Right renal pelvis (tissue), 4 donors: Measurements from ENCODE around the gene CRYL1. TPM values are rescaled to one million over a fixed set of nuclear protein-coding genes. Genes with fewer than 3 reads are reported as not detected.

Experiments
- DNase-seq, 4 donors: peaks; one replicate each; pipeline ENCODE4 v3.0.0-alpha.2; 2013; ENCODE audit warnings: low read depth in 4 of 4, low spot score in 3 of 4, missing footprints in 1 of 4
- polyA plus RNA-seq, 4 donors: library from polyadenylated mRNA; unstranded; fragments of 120-200 nt; gene quantifications; one replicate each; pipeline ENCODE4 v1.2.1, GENCODE V29; 2013; ENCODE audit not compliant: insufficient read length in 4 of 4

The CRYL1 gene
- polyA plus RNA-seq, 4 donors = 136 to 159 (median 141) TPM

DNA sequence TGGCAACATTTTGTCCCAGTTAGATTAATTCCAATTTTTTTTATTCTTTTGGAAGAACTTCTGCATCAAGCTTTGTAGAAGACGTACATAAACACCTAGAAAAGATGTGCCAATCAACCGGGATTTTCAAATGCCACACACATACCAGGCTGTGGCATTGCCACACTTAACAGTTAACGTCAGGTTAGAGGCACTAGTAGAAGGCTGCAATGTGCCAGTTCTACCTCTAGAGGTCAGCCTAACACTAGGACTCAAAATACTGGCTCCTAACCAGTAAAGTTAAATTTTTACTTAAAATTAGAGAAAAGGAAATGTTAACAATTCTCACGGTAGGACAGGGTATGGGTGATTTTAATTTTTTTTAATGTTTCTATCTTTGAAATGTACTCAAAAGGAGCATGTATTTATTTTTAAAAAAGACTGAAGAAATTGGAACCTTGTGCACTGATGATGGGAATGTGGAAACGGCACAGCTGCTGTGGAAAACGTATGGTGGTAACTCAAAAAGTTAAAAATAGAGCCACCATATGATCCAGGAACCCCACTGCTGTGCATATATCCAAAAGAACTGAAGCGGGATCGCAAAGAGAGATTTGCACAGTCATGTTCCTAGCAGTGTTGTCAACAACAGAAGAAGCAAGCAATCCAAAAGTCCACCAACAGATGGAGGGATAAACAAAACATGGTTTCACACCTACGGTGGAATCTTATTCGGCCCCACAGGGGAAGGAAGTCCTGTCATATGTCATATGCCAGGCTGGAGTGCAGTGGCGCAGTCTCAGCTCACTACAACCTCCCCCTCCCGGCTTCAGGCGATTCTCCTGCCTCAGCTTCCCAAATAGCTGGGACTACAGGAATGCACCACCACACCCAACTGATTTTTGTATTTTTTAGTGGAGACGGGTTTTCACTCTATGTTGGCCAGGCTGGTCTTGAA lies 30.3 kb downstream of the CRYL1 start:
- DNase-seq = peak in 1 of 4 donors; percentile 64

DNA sequence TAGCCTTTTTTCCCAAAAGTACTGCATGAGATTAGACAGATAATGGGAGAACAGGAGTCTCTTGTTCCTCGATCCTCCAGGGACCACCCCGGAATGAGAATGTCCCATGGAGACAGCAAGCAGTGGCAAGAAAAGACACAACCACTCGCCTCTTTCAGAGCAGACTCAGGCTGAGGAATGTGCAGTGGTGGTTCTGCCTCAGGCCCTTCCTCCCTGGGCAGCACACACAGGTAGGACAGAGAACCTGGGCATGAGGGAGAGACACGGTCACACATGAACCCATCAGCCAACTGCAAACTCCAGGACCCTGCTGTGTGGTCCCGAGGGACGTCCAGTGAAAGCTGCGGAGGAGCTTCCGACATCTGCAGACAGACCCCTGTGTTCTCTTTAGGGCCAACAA lies 31.0 kb downstream of the CRYL1 start:
- no peak for DNase-seq

DNA sequence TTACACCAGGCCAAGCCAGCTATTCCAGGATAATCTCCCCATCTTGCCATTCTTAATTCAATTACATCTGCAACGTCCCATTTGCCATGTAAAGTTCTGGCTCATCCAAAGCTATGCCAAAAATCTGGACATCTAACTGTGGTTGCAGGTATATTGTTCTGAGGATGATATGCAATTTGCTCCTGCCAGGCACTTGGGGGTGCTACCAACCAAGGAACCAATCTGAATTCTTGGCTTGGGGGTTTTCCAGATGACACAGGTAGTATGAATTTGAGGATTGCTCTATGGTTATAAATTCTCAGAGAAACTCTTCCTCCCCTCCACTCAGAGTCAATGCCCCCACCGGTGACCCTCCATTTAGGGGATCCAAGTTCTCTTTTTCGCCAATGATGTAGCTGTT lies 33.0 kb downstream of the CRYL1 start:
- DNase-seq = no peak

DNA sequence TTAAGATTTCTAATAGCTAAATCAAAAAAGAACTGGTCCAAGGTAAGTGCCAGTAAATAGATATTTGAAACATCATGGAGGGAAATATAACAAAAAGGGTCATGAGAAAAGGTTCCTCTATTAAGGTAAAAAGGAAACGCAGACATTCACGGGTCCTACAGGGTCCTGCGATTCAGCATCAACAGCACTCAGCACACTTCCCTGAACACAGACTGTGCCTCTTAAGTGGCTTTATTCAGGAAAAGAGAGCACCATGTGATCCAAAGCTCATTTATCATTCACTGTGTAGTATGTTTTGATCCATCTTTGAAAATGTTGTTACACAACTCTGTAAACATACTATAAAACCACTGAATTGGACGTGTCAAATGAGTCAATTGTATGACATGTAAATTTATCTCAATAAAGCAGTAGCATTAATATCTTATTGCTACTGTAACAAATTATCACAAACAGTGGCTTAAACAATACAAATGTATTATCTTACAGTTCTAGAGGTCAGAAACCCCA lies 33.7 kb downstream of the CRYL1 start:
- no peak for DNase-seq

DNA sequence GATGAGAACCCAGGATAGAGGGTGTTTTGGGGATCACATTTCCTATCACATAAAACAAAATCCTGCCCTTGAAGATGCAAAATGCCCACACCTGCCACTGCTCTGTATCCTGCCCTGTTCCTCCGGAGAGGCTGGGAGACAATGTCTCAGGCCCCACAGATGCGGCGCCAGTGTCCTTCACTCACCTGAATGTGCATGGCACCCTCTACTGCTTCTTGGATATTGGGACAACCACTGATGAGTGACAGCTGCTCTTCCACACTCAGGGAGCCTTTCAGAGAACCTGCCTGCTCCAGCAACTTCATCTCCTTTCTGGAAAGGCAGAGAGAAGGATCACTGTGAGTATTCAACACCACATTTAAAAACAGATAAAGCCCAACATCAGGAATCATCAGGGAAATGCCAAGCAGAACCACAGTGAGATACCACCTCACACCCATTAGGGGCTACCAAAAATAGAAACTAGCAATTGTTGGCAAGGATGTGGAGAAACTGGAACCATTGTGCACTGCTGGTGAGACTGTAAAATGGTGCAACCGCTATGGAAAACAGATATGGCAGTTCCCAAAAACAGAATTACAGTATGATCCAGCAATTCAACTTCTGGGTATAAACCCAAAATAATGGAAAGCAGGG lies 36.4 kb downstream of the CRYL1 start:
- DNase-seq = peak in 1 of 4 donors; percentile 39

DNA sequence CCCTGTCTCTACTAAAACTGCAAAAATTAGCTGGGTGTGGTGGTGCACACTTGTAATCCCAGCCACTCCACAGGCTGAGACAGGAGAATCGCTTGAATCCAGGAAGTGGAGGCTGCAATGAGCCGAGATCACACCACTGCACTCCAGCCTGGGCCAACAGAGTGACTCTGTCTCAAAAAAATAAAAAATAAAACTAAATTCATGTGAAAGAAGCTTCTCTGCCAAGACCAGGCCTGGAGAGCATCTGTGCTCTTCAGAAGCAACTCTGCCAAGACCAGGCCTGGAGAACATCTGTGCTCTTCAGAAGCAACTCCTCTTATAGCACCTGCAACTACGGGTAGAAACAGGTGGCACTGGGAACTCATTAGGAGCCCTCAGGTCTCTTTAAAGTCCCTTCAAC lies 37.7 kb downstream of the CRYL1 start:
- DNase-seq = no peak

DNA sequence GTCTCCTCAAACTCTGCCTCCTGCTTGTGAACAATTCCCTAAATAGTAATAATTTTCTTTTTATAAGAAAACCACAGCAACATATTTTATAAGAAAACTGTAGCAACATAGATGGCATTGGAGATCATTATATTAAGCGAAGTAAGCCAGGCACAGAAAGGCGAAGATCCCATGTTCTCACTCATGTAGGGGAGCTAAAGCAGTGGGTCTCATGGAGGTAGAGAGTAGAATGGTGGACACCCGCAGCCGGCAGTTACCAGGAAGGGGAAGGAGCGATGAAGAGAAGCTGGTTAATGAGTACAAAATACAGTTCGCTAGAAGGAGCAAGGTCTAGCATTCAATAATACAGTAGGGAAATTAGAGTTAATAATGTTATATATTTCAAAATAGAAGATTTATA lies 42.9 kb downstream of the CRYL1 start:
- no peak for DNase-seq

DNA sequence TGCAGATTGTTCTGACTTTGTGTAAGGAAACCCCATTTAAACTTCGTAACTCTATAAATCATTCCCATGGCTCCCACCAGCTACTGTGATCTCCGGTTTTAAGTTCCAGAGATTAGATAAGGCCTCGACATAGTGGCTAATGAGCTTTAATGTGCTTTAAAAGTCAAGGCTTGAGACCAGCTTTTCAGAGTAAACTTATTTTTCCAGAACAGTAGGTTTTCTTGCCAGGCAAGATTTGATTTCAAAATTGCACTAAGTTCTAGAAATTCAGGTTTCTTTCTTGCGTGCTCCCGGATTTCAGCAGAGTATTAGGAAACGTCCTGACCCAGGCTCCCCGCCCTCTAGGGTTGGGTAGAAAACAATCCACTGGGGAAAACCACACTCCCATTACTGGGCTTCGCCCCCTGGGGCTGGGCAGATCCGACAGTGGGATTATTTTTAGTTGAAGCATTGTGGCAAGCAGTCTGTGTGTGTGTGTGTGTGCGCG lies 43.3 kb downstream of the CRYL1 start:
- DNase-seq = no peak

DNA sequence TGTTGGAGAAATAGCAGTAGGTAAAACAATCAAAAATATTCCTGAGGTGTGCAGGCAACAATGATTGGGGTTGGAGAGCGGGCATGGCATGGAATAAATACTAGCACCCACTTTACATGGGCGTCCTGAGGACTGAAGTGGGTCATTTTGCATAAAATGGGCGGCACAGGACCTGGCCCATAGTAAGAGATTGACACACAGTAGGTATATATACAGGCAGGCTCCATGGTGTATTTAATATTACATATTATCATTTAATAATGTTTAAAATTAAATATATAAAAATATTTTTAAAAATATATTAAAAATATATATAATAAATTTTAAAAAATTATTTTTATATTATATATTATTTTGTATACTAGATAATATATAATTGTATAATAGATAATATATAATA lies 48.3 kb downstream of the CRYL1 start:
- DNase-seq = no peak

DNA sequence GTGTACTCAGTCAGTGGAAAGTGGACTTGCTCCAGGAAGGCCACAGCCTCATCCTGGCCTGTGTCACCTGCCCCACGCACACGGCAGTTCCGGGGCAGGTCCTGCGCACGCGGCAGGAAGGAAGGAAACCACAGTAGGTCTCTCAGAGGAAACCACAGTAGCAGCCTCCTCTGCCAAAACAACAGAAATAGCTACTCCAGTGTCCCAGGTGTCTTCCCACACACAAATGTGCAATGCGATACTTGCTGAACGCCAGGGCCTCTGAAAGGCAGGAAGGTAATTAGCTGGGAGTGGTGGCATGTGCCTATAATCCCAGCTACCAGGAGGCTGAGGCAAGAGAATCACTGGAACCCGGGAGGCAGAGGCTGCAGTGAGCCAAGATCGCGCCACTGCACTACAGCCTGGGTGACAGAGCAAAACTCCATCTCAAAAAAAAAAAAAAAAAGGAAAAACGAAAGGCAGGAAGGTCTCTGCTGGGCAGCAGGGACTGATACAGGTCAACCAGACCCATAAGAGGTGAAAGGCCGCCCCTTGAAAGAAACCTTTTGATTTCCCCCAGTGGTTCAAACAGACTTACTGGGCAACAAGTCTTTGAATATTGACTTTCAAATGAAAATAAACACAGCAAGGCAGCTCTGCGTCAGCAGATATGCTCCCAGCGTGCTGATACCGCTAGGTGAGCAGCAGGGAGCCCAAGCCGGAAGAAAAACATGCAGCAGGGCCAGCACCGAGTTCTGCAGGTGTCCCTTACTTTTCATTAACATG lies 49.5 kb downstream of the CRYL1 start:
- no peak for DNase-seq

DNA sequence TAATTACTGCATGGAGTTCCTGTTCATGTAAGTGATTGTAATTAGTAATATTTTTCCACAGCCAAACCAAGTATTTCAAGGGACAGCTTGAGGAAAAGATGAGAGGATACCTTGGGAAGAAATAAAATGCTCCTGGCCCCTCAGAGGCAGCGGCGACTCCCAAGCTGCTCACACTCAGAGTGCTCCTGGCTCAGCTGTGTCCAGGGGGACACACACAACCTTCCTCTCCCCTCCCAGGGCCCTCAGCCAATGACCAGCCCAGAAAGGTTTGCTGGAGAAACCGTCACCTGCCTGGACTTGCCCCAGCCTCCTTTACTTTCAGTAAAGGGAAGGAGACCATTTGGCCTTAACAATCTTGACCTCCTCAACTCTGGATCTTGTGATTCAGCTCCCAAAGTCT lies 51.1 kb downstream of the CRYL1 start:
- no peak for DNase-seq

DNA sequence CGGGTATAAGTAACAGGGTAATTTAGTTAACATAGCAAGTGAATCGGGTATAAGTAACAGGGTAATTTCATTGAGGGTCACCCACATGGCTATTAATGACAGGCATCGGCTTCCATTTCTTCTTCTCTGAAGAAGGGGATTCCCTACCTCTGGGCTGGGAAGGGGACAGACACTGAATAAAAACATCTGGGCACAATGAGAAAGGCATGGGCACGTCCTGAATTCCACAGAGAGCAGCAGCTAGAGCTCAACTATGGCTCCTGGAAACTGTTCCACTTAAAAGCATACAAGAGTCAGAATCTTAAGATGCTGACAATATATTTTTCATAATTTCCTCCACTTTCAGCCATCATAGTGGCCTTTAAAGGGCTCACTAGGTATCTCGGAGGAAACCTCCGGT lies 51.8 kb downstream of the CRYL1 start:
- no peak for DNase-seq

DNA sequence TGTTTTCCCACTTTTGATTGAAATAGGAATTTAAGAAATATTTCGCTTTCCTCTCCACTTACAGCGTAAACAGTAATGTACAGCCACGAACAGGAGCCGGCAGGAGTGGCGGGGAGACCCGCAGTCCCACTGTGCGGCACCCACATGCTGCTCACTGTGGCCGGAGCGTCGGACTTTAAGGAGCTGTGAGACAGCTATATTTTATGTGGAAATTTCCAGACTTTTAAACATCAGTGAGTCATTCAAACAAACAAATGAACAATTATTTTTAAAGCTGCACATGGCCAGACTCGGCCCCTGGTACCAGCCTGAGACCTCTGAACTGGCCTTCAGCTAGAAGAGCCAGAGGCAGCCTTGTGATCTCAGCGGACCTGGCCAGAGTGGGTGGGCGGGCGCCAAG lies 52.5 kb downstream of the CRYL1 start:
- DNase-seq = no peak

DNA sequence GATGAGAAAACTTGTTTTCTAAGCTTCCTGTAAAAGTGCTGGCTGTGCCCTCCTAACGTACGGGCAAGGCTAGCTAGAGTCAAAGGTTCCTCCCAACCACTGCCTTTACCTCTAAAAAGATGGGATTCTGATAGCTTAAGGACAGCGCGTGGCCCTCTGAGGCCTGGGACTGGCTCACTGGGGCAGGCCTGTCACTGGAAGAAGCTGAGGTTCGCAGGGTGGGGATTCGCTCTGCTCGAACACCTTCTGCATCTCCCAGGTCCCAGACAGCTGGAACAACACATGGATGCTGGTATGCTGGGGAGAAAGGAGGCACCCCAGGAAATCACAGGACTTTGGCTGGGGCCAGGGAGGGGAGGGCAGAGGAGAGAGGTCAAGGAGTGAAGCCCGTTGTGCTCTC lies 53.1 kb downstream of the CRYL1 start:
- no peak for DNase-seq

DNA sequence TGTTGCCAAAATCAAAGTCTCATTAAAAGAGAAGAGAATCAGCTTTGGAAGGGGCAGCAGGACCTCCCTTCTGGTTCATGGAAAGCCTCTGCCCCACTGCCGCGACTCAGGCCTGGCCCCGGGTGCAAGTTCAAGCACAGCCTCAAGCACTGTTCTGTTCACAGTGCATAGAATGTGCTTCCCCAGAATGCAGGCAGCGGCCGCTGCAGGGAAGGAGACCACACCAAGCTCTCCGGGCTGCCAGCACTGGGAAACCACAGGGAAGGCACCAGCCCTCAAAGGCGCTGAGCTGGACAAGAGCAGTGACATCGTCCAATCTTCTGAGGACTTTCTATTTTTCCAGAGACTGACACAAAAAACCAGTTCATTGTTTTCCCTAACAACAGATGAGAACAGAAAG lies 55.5 kb downstream of the CRYL1 start:
- no peak for DNase-seq

DNA sequence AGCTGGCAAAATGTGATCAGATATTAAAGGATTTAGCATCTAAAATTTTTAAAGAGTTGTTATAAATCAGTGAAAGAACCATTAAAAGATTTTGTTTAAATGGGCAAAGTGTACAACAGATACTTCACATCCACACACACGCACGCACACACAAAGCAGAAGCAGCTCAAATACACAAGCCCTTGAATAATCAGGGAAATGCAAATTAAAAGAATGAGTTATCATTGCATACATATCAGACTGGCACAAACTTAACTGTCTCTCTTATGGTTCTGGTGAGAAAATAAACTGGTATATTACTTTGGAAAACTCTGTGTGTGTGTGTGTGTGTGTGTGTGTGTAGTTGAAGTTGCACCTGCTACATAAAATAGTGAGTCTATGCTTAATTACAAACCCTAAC lies 59.3 kb downstream of the CRYL1 start:
- DNase-seq = no peak

DNA sequence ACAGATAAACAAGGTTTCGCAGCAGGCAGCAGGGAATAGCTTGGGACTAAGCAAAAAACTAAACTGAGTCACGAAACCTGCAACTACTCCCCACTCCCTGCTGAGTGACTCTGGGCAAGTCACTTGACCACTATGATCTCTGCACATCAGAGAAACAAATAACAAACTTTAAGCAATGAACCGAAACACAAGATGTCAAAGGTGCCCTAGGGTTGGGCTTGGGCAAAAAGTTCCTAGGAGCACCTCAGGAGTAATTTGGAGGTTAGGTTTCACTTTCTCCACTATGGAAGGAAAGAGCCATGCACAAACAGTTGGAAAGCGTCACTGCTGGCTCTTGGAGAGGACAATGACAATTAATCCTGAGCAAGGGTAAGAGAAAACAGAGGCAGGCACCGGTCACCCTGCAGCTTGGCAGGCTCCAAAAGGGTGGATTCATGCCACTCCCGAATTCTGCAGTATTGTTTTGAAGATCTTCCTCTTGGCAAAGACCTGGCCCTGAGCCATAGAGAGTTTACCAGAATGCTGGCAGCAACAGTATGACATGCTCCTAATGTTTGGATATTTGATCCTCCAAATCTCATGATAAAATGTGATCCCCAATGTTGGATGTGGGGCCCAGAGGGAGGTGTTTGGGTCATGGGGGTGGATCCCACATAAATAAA lies 60.3 kb downstream of the CRYL1 start:
- DNase-seq = peak in 1 of 4 donors; percentile 22

DNA sequence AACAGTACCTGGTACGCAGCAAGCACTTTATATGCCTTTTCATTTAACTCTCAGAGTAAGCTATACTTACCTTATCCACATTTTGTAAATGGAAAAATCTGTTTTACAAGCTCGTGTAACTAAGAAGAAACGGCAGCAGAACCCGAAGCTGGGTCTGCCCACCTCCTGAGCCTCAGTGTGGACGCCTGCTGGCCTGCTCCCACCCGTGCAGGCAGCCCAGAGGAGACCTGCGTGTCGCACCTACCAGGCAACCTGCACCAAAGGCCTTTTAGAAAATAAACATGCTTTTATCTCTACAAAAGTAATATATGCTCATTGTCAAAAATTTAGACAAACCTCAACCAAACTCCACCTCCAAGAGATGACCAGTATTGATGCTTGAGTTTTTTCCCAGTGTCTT lies 62.7 kb downstream of the CRYL1 start:
- no peak for DNase-seq

DNA sequence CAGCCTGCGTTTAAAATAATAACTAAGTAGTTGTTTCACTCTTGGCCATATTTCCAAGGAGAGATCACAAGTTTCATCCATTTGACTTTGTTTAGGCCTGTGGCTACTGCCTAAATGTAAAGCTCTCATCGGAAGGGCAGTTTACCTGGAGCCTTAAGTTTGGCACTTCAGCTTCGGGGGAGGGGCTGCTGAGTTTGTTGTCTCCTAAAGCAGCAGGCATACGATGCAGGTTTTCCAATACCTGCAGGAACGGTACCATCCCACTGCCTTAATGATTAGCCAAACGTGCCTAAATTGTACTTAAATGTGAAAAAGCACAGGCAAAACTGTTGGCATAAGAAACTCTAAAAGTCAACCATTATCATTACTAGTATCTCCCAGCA lies 63.1 kb downstream of the CRYL1 start:
- DNase-seq = no peak

DNA sequence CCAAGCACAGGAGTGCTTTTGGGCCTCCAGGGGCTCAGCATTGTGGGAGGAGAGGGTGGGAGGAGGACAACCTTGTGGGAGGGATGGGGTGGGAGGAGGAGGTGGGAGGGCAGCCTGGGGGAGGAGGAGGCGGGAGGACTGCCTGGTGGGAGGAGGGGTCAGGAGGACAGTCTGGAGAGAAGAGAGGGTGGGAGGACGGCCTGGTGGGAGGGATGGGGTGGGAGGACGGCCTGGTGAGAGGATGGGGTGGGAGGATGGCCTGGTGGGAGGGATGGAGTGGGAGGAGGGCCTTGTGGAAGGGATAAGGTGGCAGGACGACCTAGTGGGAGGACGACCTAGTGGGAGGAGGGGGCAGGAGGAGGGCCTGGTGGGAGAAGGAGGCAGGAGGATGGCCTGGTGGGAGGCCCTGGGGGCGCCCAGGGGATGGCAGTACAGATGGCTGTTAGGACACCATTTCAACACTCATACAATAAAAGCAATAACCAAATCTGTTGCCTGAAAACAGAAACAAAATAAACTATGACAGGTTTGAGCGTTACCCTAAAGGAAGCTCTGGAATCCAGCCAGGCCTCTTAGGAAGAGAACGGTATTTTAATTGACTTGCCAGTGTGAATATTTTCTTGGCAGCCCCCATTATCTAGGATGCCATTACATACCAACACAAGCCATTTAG lies 63.7 kb downstream of the CRYL1 start:
- DNase-seq = no peak
